ENCODE data around the gene STPG3.

The STPG3 gene

DNA sequence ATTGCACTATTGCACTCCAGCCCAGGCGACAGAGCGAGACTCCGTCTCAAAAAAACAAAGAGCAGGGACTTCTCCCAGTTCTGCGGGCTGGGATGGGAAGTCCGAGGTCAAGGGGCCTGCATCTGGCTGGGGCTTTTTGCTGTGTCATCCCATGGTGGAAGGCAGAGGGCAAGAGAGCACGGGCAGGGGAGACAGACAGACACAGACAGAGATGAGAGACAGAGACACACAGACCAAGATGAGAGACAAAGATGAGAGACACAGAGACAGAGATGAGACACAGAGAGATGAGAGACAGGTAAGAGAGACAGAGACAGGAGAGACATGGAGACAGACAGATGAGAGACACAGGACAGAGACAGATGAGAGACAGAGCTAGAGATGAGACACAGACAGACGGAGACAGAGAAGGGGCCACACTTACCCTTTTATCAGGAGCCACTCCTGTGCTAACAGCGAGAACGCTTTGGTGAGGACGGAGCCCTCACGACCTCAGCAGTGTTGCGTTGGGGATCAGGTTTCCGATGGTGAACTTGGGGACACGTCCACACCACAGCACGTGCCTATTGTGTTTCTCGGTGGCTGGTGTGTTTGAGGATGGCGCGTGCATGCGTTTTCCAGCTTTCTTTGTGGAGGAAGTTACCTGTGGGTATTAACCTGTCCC lies 17.6 kb downstream of the STPG3 start:
- no peak for DNase-seq

- no peak for DNase-seq
Measured at GRCh38 chr9:137269231-137269772, 18.2 kb downstream of the STPG3 start.

- DNase-seq, result no peak
Measured at GRCh38 chr9:137270929-137271695, 20.0 kb downstream of the STPG3 start.

DNA sequence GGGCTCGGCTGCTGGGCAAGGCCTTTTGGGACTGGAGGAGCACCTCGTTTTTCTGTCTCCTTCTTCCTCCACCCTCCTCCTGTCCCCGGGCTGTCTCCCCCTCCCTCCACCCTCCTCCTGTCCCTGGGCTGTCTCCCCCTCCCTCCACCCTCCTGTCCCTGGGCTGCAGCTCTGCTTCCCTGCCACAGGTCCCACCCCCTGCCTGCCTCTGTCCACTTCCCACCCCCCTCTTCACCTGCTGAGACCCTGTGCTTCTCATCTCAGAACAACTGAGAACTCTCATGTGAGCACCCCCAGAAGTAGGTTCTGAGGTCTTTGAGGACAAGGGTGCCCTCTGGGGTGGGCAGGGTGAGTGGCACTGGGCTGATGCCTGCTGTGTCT lies 20.6 kb downstream of the STPG3 start:
- no peak for DNase-seq

- no peak for DNase-seq
Measured at GRCh38 chr9:137272241-137273094, 21.4 kb downstream of the STPG3 start.

GRCh38 chr9:137273095-137273490 lies 22.0 kb downstream of the STPG3 start:
- no peak for DNase-seq

DNA sequence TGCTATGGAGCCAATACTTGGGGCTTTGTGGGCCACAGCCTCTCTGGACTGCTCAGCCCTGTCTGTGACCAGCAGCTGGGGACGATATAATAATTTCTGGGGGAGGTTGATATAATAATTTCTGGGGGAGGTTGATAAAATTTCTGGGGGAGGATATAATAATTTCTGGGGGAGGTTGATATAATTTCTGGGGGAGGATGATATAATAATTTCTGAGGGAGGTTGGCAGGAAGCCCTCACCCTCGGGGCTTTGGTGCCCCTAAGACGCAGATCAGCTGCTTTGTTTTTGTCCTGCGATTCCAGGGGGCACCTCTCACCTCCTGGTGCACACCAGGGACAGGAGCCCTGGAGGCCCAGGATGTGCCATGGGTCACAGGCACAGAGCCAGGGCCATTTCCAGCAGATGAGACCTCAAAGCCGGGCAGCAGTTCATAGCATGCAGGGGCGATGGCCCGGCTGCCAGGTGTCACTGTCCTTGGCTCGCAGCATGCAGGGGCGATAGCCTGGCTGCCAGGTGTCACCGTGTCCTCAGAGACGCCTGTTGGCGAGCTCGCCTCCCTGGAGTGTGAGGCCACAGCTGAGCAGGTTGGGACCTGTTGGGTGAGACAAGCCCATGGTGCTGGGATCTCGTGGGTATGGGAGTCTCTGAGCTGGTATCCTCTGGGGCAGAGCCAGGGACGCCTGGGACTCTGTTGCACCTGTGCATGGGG lies 22.7 kb downstream of the STPG3 start:
- DNase-seq, result no peak

GRCh38 chr9:137275203-137275587 lies 24.1 kb downstream of the STPG3 start:
- DNase-seq, result no peak

GRCh38 chr9:137275588-137276472 lies 24.7 kb downstream of the STPG3 start:
- DNase-seq, result no peak

GRCh38 chr9:137276473-137277328 lies 25.6 kb downstream of the STPG3 start:
- DNase-seq, result no peak

DNA sequence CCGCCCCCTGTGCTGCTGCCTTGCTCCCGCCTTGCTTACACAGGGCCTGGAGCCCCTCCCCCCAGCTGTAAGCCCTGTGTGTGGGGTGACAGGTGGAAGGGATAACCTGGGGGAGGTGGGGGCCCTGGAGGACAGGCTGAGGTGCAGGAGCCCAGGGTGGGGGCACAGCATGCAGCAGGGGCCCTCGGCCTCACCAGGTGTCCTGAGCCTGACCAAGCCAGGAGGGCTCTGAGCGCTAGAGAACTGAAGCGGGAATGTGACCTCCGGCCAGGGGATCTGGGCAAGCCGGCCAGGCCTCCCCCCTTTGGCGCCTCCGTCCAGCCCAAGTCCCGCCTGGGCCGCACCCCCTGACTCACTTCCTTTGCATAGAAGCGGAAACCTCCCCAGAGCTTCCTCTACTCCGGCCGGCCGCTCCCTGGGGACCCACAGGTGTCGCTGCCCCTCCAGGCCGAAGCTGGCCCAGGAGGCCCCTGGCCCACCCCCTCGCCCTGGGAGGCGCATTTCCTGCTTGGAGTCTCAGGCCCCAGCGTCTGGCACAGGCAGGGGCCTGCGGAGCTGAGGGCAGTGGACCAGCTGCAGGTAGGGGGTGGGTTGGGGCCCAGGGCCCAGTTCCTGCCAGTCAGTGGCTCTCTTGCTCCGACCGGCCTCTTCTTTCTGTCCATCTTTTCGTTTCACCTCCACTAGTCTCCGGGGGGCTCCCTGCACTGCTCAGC lies 26.4 kb downstream of the STPG3 start, which contains the start of gene TOR4A:
TSS of gene TOR4A (plus strand) at position 398 of the 713 bp plus-strand sequence. CDS start 964 bp downstream, outside the sequence.
- DNase-seq, result no peak

- DNase-seq, result no peak
Measured at GRCh38 chr9:137278061-137278701, 27.1 kb downstream of the STPG3 start.

DNA sequence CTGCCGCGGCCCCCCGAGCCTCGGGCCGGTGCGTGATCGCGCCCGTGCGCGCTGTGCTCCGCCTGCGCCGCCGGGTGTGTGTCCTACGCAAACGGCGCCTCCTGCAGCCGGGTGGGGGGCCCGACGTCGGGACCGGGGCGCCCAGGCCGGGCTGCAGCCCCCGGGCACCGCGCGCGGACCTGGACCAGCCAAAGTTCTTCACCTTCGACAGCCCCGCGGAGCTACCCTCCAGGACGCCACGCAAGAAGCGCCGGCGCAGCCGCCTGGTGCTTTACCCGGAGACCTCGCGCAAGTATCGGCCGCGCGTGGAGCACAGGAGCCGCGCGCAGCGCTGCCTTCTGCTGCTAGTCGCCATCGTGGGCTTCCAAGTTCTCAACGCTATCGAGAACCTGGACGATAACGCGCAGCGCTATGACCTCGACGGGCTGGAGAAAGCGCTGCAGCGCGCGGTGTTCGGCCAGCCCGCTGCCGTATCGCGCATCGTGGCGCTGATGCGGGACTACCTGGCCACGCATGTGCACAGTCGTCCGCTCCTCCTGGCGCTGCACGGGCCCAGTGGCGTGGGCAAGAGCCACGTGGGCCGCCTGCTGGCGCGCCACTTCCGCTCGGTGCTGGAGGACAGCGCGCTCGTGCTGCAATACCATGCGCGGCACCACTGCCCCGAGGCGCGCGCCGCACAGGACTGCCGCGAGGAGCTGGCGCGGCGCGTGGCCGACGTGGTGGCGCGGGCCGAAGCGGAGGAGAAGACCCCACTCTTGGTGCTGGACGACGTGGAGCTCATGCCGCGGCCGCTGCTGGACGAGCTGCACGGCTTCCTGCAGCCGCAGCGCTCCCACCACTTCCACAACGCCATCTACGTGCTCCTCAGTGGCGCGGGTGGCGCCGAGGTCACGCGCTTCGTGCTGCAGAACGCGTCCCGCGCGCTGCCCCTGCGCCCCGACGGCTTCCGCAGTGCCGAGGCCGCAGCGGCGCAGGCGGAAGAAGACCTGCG lies 27.9 kb downstream of the STPG3 start:
- DNase-seq, result no peak

- no peak for DNase-seq
Measured at GRCh38 chr9:137279741-137280473, 28.8 kb downstream of the STPG3 start.

GRCh38 chr9:137280474-137281344 lies 29.6 kb downstream of the STPG3 start:
- no peak for DNase-seq

Data from NCI-H1048 (cell line).